K562 (cell line): Measurements from ENCODE around the gene RPL7A. TPM values are rescaled to one million over a fixed set of nuclear protein-coding genes. Genes with fewer than 3 reads are reported as not detected.

Experiments
- CREM ChIP-seq: IDR thresholded peaks from 2 replicates; pipeline ENCODE4 v1.6.1; 2014; ENCODE audit warnings: antibody characterized with exemption, low read depth
- DDX20 ChIP-seq: fragments of 450-650 bp; IDR thresholded peaks from 2 replicates; pipeline ENCODE4 v1.6.1; 2016; ENCODE audit warnings: missing genetic modification characterization, low read depth, mild to moderate bottlenecking, missing compliant biosample characterization, moderate library complexity
- DLX4 ChIP-seq: fragments of 250-450 bp; sonication (Bioruptor Pico); IDR thresholded peaks from 2 replicates; pipeline ENCODE4 v1.6.1; 2021; ENCODE audit warnings: mild to moderate bottlenecking
- ESRRA ChIP-seq: fragments of 450-650 bp; IDR thresholded peaks from 2 replicates; pipeline ENCODE4 v1.6.1; 2014; ENCODE audit warnings: low read depth, mild to moderate bottlenecking, moderate library complexity, borderline replicate concordance
- FOXA3 ChIP-seq, 2 experiments: fragments of 450-650 bp in 1 of 2; sonication (generic) in 1 of 2; formaldehyde crosslinking; IDR thresholded peaks in 1 of 2; conservative IDR thresholded peaks in 1 of 2; 2 replicates each; pipeline versions ENCODE4 v1.4.0 to v1.8.0; 2020 to 2022; ENCODE audit warnings: mild to moderate bottlenecking in 2 of 2, missing genetic modification reagents in 1 of 2
- OTX1 ChIP-seq: fragments of 450-650 bp; formaldehyde crosslinking; IDR thresholded peaks from 2 replicates; pipeline ENCODE4 v1.4.0; 2022; ENCODE audit warnings: mild to moderate bottlenecking
- RB1 ChIP-seq: fragments of 450-650 bp; IDR thresholded peaks from 2 replicates; pipeline ENCODE4 v1.6.1; 2017; ENCODE audit warnings: low read depth, mild to moderate bottlenecking
- RBBP5 ChIP-seq: fragments of 200-600 bp; sonication (generic); IDR thresholded peaks from 2 replicates; pipeline ENCODE4 v1.6.1; 2012; ENCODE audit warnings: borderline replicate concordance, mild to moderate bottlenecking, low read length, control low read depth, inconsistent platforms; ENCODE audit not compliant: insufficient read depth, poor library complexity, severe bottlenecking
- TAF1 ChIP-seq: IDR thresholded peaks from 2 replicates; pipeline ENCODE4 v1.6.1; 2011; ENCODE audit warnings: mild to moderate bottlenecking, low read length, moderate library complexity; ENCODE audit not compliant: insufficient read depth, control insufficient read depth, severe bottlenecking; ENCODE audit errors: extremely low read depth
- ZC3H11A ChIP-seq: IDR thresholded peaks from 2 replicates; pipeline ENCODE4 v1.6.1; 2012; ENCODE audit warnings: low read depth, low read length, improper control_type of control experiment
- ZNF408 ChIP-seq: fragments of 250-450 bp; sonication (Bioruptor Pico); IDR thresholded peaks from 2 replicates; pipeline ENCODE4 v1.4.0; 2020; ENCODE audit warnings: low read depth, mild to moderate bottlenecking, moderate library complexity
- polyA plus RNA-seq, 8 experiments: library from polyadenylated mRNA; depleted of rRNA in 4 of 8; stranded (reverse) in 5 of 8; unstranded in 3 of 8; fragments of >200 nt; fragmentation: Nextera tagmentation in 2 of 8; fragmentation: Illumina TruSeq in 1 of 8; extraction: Ambion mirVana in 2 of 8; extraction: Trizol in 1 of 8; gene quantifications; 2 replicates each; pipeline versions ENCODE4 v1.2.1 to v1.2.3, GENCODE V29; 2011 to 2014; ENCODE audit warnings: inconsistent platforms in 1 of 8, missing spikeins in 1 of 8
- total RNA-seq, 7 experiments: library from RNA; depleted of rRNA in 6 of 7; stranded (reverse); fragments of >200 nt in 6 of 7; fragmentation: Illumina TruSeq in 2 of 7; extraction: Trizol in 2 of 7; gene quantifications; 2 replicates each; pipeline versions ENCODE4 v1.2.1 to v1.2.3, GENCODE V29; 2011 to 2021; ENCODE audit warnings: low replicate concordance in 1 of 7
- TF ChIP-seq, protein P1 (sequence below): fragments of 450-650 bp; IDR thresholded peaks from 2 replicates; pipeline ENCODE4 v1.6.1; 2017; ENCODE audit warnings: antibody characterized with exemption, mild to moderate bottlenecking
- TF ChIP-seq, protein P2 (sequence below), 2 experiments: fragments of 450-650 bp; IDR thresholded peaks; 2 replicates each; pipeline ENCODE4 v1.6.1; 2016; ENCODE audit warnings: mild to moderate bottlenecking in 2 of 2, borderline replicate concordance in 1 of 2, low read depth in 1 of 2, moderate library complexity in 1 of 2

The RPL7A gene
- total and polyA plus RNA-seq, 9 of the 15 experiments (the other 6 are each of a cell fraction or from before 2014, with no cell fraction given): 1,935 to 3,760 (median 2,652) TPM

DNA sequence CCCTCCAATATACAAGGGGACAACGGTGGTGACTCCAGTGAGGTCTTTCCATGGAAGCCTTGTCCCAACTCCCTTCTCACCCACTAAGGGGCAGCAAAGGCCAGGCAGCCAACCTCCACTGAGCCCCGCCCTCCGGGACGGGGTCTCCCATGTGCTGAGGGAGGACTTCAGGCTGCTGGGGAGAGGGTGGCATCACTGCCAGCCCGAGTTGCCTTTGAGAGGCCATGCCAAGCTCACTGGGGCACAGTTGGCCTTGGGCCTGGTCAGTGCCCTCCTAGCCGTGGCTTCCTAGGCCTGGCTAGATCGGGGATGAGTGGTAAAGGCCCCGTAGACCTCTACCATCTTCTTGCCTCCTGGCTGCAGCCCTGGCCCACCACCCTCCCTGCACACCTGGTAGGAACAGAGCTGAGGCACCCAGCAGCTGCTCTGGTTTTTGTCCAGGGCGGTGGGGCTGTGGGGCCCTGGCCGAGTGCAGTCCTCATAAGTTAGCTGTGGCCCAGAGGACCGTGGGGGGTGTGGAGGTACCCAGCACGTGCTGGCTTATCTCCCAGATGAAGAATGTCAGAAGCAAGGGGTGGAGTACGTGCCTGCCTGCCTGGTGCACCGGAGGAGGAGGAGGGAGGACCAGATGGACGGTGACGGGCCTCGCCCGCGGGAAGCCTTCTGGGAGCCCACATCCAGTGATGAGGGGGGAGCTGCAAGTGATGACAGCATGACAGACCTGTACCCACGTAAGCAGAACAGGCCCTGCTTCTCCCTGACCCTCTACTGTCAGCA lies 11.6 kb downstream of the RPL7A start (continued):
- TF ChIP-seq DLX4 (CRISPR knock-in tag): no peak
- TF ChIP-seq ESRRA: no peak
- no peak for TF ChIP-seq TAF1
- TF ChIP-seq, protein P1, sequence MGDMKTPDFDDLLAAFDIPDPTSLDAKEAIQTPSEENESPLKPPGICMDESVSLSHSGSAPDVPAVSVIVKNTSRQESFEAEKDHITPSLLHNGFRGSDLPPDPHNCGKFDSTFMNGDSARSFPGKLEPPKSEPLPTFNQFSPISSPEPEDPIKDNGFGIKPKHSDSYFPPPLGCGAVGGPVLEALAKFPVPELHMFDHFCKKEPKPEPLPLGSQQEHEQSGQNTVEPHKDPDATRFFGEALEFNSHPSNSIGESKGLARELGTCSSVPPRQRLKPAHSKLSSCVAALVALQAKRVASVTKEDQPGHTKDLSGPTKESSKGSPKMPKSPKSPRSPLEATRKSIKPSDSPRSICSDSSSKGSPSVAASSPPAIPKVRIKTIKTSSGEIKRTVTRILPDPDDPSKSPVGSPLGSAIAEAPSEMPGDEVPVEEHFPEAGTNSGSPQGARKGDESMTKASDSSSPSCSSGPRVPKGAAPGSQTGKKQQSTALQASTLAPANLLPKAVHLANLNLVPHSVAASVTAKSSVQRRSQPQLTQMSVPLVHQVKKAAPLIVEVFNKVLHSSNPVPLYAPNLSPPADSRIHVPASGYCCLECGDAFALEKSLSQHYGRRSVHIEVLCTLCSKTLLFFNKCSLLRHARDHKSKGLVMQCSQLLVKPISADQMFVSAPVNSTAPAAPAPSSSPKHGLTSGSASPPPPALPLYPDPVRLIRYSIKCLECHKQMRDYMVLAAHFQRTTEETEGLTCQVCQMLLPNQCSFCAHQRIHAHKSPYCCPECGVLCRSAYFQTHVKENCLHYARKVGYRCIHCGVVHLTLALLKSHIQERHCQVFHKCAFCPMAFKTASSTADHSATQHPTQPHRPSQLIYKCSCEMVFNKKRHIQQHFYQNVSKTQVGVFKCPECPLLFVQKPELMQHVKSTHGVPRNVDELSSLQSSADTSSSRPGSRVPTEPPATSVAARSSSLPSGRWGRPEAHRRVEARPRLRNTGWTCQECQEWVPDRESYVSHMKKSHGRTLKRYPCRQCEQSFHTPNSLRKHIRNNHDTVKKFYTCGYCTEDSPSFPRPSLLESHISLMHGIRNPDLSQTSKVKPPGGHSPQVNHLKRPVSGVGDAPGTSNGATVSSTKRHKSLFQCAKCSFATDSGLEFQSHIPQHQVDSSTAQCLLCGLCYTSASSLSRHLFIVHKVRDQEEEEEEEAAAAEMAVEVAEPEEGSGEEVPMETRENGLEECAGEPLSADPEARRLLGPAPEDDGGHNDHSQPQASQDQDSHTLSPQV: no peak
- TF ChIP-seq CREM: 0 out of 2 replicates have a peak, but pooled peaks have one; percentile 18
- TF ChIP-seq, protein P2, sequence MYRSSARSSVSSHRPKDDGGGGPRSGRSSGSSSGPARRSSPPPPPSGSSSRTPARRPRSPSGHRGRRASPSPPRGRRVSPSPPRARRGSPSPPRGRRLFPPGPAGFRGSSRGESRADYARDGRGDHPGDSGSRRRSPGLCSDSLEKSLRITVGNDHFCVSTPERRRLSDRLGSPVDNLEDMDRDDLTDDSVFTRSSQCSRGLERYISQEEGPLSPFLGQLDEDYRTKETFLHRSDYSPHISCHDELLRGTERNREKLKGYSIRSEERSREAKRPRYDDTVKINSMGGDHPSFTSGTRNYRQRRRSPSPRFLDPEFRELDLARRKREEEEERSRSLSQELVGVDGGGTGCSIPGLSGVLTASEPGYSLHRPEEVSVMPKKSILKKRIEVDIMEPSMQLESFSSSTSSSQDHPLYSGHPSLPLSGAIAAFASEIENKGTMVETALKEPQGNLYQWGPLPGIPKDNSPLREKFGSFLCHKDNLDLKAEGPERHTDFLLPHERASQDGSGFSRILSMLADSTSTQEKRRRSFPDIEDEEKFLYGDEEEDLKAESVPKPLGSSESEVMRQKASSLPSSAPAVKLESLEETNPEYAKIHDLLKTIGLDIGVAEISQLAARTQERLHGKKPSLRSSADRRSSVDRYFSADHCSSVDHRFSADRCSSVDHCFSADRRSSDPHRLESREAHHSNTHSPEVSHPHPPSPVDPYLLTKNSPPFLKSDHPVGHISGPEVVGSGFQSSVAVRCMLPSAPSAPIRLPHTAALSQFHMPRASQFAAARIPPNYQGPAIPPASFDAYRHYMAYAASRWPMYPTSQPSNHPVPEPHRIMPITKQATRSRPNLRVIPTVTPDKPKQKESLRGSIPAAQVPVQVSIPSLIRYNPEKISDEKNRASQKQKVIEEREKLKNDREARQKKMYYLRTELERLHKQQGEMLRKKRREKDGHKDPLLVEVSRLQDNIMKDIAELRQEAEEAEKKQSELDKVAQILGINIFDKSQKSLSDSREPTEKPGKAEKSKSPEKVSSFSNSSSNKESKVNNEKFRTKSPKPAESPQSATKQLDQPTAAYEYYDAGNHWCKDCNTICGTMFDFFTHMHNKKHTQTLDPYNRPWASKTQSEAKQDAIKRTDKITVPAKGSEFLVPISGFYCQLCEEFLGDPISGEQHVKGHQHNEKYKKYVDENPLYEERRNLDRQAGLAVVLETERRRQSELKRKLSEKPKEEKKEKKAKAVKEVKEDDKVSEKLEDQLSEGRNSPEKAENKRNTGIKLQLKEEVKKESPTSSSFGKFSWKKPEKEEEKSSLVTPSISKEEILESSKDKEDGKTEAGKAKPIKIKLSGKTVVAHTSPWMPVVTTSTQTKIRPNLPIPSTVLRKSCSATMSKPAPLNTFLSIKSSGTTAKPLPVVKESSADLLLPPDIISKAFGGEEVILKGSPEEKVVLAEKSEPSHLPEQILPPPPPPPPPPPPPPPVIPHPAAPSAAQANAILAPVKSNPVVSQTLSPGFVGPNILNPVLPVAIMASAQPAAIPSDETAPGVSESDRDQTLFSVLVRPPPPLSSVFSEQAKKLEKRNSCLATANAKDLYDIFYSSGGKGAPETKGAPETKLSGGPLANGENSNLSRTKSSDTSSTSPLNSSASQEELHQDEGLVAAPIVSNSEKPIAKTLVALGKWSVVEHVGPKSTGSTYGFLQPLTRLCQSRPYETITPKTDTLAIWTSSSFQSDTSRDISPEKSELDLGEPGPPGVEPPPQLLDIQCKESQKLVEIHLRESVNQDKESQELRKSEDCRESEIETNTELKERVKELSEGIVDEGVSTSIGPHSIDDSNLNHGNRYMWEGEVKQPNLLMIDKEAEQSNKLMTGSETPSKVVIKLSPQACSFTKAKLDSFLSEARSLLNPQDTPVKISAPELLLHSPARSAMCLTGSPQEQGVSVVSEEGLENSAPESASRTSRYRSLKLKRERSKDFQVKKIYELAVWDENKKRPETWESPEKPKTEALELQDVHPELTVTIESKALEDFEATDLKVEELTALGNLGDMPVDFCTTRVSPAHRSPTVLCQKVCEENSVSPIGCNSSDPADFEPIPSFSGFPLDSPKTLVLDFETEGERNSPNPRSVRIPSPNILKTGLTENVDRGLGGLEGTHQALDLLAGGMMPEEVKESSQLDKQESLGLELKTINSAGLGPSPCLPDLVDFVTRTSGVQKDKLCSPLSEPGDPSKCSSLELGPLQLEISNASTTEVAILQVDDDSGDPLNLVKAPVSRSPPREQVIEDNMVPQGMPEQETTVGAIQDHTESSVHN (IDR thresholded peaks at IDR 0.05; ENCODE audit: borderline replicate concordance in 1 of 2, low read depth in 1 of 2): no peak
- no peak for TF ChIP-seq DDX20 (tag)
- no peak for TF ChIP-seq FOXA3 (CRISPR knock-in tag; conservative IDR thresholded peaks at IDR 0.05 in 1 of 2, IDR thresholded peaks at IDR 0.05 in 1 of 2)
- no peak; the same call in none of the 2 replicates for TF ChIP-seq RB1
- TF ChIP-seq OTX1 (CRISPR knock-in tag): no peak
- TF ChIP-seq ZNF408 (CRISPR knock-in tag): no peak
- no peak for TF ChIP-seq RBBP5
- TF ChIP-seq ZC3H11A: no peak
